HepG2 (cell line): Measurements from ENCODE around the gene TRIO. TPM values are rescaled to one million over a fixed set of nuclear protein-coding genes. Genes with fewer than 3 reads are reported as not detected.

ENCODE experiments used
- CHCHD3 ChIP-seq: sonication (generic); formaldehyde crosslinking; IDR thresholded peaks from 2 replicates; pipeline ENCODE4 v1.8.0; 2022; ENCODE audit warnings: mild to moderate bottlenecking, missing genetic modification reagents, moderate library complexity
- CREB1 ChIP-seq, 2 experiments: fragments of 450-650 bp in 1 of 2; IDR thresholded peaks; 2 replicates each; pipeline ENCODE4 v1.6.1; 2016 to 2017; ENCODE audit warnings: control low read depth in 1 of 2, mild to moderate bottlenecking in 1 of 2, missing compliant biosample characterization in 1 of 2, missing genetic modification characterization in 1 of 2
- GTF2F1 ChIP-seq: fragments of 150-350 bp; IDR thresholded peaks from 2 replicates; pipeline ENCODE4 v1.6.1; 2014; ENCODE audit warnings: low read length
- KMT2A ChIP-seq: sonication (generic); formaldehyde crosslinking; IDR thresholded peaks from 2 replicates; pipeline ENCODE4 v1.4.0; 2020; ENCODE audit warnings: missing genetic modification reagents
- MED1 ChIP-seq: sonication (generic); formaldehyde crosslinking; IDR thresholded peaks from 2 replicates; pipeline ENCODE4 v1.4.0; 2020; ENCODE audit warnings: missing genetic modification reagents
- NRL ChIP-seq: sonication (generic); formaldehyde crosslinking; IDR thresholded peaks from 2 replicates; pipeline ENCODE4 v1.5.0; 2020; ENCODE audit warnings: missing genetic modification reagents, mild to moderate bottlenecking, moderate library complexity, borderline replicate concordance
- ZNF737 ChIP-seq: sonication (generic); formaldehyde crosslinking; IDR thresholded peaks from 2 replicates; pipeline ENCODE4 v1.5.0; 2020; ENCODE audit warnings: missing genetic modification reagents, mild to moderate bottlenecking, borderline replicate concordance
- polyA plus RNA-seq, 8 experiments: library from polyadenylated mRNA; depleted of rRNA in 3 of 8; stranded (reverse) in 7 of 8; unstranded in 1 of 8; fragments of >200 nt; fragmentation: Illumina TruSeq in 4 of 8; extraction: Trizol in 4 of 8; gene quantifications; 2 replicates each; pipeline versions ENCODE4 v1.2.1 to v1.2.3, GENCODE V29; 2011 to 2016; ENCODE audit warnings: low read depth in 4 of 8, missing spikeins in 1 of 8, mixed read lengths in 1 of 8; ENCODE audit not compliant: insufficient read depth in 1 of 8
- total RNA-seq, 5 experiments: library from RNA; depleted of rRNA; stranded (reverse); fragments of >200 nt; fragmentation: Illumina TruSeq; extraction: Trizol; gene quantifications; 2 replicates each; pipeline ENCODE4 v1.2.3, GENCODE V29; 2016; ENCODE audit warnings: low read depth in 1 of 5
- TF ChIP-seq, protein P1 (sequence below): sonication (generic); formaldehyde crosslinking; IDR thresholded peaks from 2 replicates; pipeline ENCODE4 v1.5.0; 2020; ENCODE audit warnings: mild to moderate bottlenecking, missing genetic modification reagents, moderate library complexity
- TF ChIP-seq, protein P2 (sequence below): IDR thresholded peaks from 2 replicates; pipeline ENCODE4 v1.6.1; 2016; ENCODE audit warnings: low read depth, borderline replicate concordance
- TF ChIP-seq, protein P3 (sequence below): sonication (generic); formaldehyde crosslinking; IDR thresholded peaks from 2 replicates; pipeline ENCODE4 v1.4.0; 2020; ENCODE audit warnings: missing genetic modification reagents
- TF ChIP-seq, protein P4 (sequence below): IDR thresholded peaks from 2 replicates; pipeline ENCODE4 v1.6.1; 2016; ENCODE audit warnings: low read depth, missing genetic modification reagents, missing compliant biosample characterization
- TF ChIP-seq, protein P5 (sequence below), 2 experiments: sonication (generic) in 1 of 2; formaldehyde crosslinking in 1 of 2; IDR thresholded peaks; 2 replicates each; pipeline versions ENCODE4 v1.5.1 to v1.6.1; 2011 to 2020; ENCODE audit warnings: borderline replicate concordance in 1 of 2, low read depth in 1 of 2, low read length in 1 of 2, mild to moderate bottlenecking in 1 of 2, missing genetic modification reagents in 1 of 2, moderate library complexity in 1 of 2
- TF ChIP-seq, protein P6 (sequence below): sonication (generic); formaldehyde crosslinking; conservative IDR thresholded peaks from 2 replicates; pipeline ENCODE4 v1.8.0; 2022; ENCODE audit warnings: missing genetic modification reagents

Gene TRIO
- total and polyA plus RNA-seq, 2 of the 13 experiments (the other 11 are each of a cell fraction or from before 2014, with no cell fraction given): 45.2 to 45.9 TPM

DNA sequence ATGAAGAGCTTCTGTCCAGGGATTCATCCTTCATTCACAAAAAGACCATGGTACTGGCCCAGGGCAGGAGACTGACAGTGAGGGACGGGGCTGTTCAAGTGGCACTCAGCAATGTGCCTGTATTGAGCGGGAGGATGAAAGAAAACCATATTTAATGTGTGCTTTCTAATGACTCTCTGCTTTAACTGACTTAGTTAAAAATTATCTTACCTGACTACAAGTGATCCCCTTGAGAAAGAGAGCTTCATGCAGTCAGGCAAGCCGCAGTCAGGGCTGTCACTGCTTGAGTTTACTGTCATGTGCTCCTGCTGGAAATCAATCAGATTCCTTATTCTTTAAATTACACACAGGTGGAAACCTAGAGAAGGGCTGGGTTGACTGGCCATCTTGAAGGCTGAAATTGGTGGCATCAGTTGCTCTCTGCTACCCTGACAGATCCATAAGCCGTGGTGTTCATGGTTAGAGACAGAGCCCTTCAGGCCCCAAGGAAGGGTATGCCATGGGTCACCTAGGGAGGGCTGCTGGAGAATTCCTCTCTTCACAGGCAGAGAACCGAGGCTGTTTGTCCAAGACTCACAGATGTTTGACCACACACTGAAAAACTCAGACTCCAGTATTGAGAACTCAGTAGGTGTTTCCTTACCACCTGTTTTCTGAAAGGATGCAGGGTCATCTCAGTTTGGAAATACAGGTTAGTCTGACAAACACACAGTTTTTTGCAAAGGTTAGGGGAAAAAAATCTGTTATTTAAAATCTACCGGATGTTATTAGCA lies 70.9 kb downstream of the TRIO start (continued):
- TF ChIP-seq, protein P1, sequence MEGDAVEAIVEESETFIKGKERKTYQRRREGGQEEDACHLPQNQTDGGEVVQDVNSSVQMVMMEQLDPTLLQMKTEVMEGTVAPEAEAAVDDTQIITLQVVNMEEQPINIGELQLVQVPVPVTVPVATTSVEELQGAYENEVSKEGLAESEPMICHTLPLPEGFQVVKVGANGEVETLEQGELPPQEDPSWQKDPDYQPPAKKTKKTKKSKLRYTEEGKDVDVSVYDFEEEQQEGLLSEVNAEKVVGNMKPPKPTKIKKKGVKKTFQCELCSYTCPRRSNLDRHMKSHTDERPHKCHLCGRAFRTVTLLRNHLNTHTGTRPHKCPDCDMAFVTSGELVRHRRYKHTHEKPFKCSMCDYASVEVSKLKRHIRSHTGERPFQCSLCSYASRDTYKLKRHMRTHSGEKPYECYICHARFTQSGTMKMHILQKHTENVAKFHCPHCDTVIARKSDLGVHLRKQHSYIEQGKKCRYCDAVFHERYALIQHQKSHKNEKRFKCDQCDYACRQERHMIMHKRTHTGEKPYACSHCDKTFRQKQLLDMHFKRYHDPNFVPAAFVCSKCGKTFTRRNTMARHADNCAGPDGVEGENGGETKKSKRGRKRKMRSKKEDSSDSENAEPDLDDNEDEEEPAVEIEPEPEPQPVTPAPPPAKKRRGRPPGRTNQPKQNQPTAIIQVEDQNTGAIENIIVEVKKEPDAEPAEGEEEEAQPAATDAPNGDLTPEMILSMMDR (CRISPR knock-in tag): no peak
- TF ChIP-seq, protein P2, sequence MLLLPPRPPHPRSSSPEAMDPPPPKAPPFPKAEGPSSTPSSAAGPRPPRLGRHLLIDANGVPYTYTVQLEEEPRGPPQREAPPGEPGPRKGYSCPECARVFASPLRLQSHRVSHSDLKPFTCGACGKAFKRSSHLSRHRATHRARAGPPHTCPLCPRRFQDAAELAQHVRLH (CRISPR knock-in tag): no peak
- TF ChIP-seq KMT2A (CRISPR knock-in tag) (0 out of 2 replicates have a peak, but pooled peaks have one; percentile 34), CHCHD3 (no peak), MED1 (peak; percentile 15; the same call in 1 of the 2 replicates), ZNF737 (no peak), CREB1 (IDR thresholded peaks at IDR 0.05) (no peak), CREB1 (CRISPR knock-in tag; IDR thresholded peaks at IDR 0.05) (no peak), GTF2F1 (no peak), NRL (CRISPR knock-in tag) (no peak)
- TF ChIP-seq, protein P3, sequence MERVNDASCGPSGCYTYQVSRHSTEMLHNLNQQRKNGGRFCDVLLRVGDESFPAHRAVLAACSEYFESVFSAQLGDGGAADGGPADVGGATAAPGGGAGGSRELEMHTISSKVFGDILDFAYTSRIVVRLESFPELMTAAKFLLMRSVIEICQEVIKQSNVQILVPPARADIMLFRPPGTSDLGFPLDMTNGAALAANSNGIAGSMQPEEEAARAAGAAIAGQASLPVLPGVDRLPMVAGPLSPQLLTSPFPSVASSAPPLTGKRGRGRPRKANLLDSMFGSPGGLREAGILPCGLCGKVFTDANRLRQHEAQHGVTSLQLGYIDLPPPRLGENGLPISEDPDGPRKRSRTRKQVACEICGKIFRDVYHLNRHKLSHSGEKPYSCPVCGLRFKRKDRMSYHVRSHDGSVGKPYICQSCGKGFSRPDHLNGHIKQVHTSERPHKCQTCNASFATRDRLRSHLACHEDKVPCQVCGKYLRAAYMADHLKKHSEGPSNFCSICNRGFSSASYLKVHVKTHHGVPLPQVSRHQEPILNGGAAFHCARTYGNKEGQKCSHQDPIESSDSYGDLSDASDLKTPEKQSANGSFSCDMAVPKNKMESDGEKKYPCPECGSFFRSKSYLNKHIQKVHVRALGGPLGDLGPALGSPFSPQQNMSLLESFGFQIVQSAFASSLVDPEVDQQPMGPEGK (CRISPR knock-in tag): no peak
- TF ChIP-seq, protein P4, sequence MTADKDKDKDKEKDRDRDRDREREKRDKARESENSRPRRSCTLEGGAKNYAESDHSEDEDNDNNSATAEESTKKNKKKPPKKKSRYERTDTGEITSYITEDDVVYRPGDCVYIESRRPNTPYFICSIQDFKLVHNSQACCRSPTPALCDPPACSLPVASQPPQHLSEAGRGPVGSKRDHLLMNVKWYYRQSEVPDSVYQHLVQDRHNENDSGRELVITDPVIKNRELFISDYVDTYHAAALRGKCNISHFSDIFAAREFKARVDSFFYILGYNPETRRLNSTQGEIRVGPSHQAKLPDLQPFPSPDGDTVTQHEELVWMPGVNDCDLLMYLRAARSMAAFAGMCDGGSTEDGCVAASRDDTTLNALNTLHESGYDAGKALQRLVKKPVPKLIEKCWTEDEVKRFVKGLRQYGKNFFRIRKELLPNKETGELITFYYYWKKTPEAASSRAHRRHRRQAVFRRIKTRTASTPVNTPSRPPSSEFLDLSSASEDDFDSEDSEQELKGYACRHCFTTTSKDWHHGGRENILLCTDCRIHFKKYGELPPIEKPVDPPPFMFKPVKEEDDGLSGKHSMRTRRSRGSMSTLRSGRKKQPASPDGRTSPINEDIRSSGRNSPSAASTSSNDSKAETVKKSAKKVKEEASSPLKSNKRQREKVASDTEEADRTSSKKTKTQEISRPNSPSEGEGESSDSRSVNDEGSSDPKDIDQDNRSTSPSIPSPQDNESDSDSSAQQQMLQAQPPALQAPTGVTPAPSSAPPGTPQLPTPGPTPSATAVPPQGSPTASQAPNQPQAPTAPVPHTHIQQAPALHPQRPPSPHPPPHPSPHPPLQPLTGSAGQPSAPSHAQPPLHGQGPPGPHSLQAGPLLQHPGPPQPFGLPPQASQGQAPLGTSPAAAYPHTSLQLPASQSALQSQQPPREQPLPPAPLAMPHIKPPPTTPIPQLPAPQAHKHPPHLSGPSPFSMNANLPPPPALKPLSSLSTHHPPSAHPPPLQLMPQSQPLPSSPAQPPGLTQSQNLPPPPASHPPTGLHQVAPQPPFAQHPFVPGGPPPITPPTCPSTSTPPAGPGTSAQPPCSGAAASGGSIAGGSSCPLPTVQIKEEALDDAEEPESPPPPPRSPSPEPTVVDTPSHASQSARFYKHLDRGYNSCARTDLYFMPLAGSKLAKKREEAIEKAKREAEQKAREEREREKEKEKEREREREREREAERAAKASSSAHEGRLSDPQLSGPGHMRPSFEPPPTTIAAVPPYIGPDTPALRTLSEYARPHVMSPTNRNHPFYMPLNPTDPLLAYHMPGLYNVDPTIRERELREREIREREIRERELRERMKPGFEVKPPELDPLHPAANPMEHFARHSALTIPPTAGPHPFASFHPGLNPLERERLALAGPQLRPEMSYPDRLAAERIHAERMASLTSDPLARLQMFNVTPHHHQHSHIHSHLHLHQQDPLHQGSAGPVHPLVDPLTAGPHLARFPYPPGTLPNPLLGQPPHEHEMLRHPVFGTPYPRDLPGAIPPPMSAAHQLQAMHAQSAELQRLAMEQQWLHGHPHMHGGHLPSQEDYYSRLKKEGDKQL (CRISPR knock-in tag): no peak
- TF ChIP-seq, protein P5, sequence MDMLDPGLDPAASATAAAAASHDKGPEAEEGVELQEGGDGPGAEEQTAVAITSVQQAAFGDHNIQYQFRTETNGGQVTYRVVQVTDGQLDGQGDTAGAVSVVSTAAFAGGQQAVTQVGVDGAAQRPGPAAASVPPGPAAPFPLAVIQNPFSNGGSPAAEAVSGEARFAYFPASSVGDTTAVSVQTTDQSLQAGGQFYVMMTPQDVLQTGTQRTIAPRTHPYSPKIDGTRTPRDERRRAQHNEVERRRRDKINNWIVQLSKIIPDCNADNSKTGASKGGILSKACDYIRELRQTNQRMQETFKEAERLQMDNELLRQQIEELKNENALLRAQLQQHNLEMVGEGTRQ (IDR thresholded peaks at IDR 0.05; ENCODE audit: low read depth, low read length): no peak
- TF ChIP-seq, protein P5 (CRISPR knock-in tag; IDR thresholded peaks at IDR 0.05; ENCODE audit: borderline replicate concordance): no peak
- TF ChIP-seq, protein P6, sequence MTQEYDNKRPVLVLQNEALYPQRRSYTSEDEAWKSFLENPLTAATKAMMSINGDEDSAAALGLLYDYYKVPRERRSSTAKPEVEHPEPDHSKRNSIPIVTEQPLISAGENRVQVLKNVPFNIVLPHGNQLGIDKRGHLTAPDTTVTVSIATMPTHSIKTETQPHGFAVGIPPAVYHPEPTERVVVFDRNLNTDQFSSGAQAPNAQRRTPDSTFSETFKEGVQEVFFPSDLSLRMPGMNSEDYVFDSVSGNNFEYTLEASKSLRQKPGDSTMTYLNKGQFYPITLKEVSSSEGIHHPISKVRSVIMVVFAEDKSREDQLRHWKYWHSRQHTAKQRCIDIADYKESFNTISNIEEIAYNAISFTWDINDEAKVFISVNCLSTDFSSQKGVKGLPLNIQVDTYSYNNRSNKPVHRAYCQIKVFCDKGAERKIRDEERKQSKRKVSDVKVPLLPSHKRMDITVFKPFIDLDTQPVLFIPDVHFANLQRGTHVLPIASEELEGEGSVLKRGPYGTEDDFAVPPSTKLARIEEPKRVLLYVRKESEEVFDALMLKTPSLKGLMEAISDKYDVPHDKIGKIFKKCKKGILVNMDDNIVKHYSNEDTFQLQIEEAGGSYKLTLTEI: no peak
